HL-60/S4 (cell line): ENCODE results near the gene JARID2.
"Not testable (repeated sequence)": the region's sequence is repeated elsewhere in the genome, so short reads cannot be mapped to it uniquely, and the experiment has no call there.

Source experiments
- in situ Hi-C: fragments of 300-500 bp; cut with MboI; formaldehyde crosslinking; loops from 2 replicates; pipeline ENCODE4 v1.14.3; 2022; ENCODE audit warnings: low sequenced_read_pairs

Gene JARID2

DNA sequence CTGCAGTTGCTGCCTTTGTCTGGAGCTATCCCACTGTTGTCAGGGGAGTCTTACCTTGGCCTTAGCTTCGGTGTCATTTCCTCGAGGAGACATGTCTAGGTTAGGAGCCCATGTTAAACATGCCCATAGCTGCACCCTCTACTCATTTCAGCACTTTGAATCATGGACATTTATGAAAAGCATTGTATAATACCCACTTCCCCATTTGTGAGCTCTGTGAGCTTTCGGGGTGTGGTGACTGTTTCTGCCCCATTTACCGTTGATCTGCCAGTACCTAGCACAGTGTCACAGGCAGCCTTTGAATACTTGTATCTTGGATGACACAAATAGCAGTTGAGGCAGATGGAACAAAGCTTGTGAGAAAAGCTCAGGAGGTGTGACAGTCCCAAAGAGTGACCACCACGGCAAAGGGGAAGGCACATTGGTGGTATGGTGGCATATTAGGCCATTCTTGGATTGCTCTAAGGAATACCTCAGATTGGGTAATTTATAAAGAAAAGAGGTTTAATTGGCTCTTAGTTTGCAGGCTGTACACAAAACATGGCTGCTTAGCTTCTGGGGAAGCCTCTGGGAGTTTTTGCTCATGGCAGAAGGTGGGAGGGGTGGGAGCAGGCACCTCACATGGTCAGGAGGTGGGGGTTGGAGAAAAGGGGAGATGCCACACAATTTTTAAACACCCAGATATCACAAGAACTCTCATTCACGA is 42.0 kb downstream of the JARID2 start:
- in situ Hi-C loops: no loop called here

DNA sequence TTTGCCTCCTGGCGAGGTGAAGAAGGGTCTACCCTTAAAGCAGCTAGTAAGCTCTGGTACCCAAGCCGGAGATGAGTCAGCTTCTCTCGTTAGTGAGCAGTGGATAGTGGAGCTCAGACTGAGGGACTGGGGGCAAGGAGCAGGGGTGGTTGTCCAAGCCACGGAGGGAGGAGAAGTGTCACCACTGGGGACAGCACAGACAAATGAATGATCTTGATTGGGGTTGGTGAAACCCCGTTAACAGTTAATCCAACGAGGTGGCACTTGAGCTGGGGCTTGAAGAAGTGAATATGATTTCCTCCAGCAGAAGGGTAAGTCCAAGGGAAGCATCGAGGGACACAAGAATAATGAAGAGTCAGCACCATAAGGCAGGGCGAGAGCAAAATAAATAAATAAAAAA is 43.0 kb downstream of the JARID2 start:
- in situ Hi-C loops: no loop called here

DNA sequence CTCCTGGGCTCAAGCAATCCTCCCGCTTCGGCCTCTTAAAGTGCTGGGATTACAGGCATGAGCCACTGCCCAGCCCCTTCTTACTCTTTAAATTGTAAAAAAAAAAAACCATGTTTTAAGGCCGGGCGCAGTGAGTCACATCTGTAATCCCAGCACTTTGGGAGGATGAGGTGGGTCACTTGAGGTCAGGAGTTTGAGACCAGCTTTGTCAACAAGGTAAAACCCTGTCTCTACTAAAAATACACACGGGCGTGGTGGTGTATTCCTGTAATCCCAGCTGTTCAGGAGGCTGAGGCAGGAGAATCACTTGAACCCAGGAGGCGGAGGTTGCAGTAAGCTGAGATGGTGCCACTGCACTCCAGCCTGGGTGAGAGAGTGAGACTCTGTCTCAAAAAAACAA is 43.6 kb downstream of the JARID2 start:
- in situ Hi-C loops: not testable (repeated sequence)

DNA sequence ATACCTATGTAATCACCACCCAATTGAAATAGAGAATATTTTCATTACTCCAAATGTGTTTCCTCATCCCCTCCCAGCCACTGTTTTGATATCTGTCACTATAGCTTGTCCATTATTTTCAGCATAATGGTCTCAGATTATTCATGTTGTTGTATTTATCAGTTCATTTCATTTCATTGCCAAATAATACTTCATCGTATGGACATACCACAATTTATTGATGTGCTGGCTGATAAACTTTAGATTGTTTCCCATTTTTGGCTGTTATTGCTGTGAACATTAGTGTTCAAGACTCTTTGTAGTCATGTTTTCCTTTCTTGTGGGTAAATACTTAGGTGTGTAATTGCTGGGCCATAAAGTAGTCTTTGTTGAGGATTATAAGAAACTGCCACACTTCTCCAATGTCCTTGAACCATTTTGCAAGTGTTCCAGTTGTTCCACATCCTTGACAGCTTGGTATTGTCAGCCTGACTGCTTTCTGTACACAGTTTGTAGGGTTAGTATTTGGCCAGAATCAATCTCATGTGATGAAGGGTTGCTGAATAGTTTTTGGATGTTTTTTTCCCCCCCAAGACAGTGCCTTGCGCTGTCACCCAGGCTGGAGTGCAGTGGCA is 44.3 kb downstream of the JARID2 start:
- in situ Hi-C loops: no loop called here

DNA sequence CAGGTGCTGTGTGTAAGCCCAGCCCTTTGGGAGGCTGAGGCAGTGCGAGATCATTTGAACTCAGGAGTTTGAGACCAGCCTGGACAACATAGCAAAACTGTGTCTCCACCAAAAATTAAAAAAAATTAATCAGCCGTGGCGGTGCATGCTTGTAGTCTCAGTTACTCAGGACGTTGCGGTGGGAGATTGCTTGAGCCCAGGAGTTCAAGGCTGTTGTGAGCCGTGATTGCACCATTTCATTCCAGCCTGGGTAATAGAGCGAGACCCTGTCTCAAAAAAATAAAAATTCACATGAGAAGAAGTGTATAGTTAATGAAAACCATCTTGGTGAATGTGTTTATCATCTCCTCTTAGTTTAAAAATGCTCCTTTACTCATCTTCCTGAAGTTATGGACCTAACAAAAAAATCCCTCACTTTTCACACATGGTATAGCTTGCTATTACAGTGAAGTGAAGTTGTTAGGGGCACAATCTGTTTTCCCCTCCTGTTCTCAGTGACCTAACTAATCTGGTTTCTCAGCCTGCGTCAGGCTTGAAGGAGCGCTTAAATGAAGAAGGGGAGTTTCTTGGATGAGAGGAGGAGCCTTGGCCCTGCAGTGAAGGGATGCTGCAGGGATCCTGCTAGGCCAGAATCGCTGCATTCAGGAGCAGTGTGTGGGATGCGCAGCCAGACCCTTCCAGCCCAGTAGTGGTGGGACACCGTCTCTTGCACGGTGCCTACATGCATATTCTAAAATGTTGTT is 45.3 kb downstream of the JARID2 start:
- in situ Hi-C loops: no loop called here

DNA sequence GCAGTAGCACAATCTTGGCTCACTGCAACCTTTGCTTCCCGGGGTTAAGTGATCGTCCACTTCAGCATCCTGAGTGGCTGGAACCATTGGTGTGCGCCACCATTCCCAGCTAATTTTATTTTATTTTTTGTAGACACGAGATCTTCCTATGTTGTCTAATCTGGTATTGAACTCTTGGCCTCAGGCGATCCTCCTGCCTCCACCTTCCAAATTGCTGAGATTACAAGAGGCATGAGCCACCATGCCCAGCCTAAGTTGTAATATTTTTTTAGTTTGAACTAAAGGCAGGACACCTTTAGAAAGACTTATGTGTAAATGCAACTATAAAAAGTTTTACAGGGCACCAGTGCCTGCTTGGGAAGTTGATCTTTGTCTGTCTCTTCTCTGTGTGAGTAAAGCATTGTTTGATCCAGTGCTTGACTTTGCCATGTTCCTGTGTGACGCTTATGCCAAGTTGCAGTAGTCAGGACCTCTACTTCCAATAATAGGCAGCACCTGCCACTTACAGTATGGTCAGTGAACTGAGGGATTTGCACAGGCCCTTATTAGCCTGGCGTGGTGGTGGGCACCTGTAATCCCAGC is 46.9 kb downstream of the JARID2 start:
- in situ Hi-C loops: no loop called here

DNA sequence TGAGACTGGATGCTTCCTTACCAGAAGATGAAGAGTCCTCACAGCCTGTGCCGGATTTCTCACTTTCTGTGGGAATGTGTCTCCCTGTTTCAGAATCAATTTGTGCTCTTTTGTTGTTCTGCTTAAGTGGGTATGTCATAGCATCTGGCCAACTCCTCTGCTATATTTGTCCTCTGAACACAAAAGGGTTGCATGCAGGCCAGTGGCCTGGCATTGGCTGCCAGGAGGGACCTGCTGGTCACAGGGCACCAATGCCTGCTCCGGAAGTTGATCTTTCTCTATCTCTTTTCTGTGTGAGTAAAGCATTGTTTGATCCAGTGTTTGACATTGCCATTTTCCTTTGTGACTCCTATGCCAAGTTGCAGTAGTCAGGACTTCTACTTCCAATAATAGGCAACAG is 47.8 kb downstream of the JARID2 start:
- in situ Hi-C loops: no loop called here

DNA sequence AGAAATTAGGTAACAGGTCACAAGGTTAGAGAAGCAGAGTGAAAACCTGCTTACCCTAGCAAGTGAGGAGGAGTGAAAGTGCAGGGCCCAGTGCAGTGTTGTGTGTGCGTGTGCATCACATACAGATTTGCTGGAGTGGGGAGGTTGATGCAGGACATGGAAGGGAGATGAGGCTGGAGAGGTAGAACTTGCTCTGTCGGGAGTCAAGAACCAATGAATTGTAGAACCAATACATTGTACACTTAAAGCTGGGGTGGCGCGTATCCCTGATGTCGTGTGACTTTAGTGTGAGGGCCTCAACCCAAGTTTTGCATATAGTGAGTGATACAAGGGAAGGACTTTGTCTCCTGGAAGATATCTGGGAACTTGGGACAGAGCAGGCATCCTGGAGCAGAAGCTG is 48.6 kb downstream of the JARID2 start:
- in situ Hi-C loops: no loop called here

DNA sequence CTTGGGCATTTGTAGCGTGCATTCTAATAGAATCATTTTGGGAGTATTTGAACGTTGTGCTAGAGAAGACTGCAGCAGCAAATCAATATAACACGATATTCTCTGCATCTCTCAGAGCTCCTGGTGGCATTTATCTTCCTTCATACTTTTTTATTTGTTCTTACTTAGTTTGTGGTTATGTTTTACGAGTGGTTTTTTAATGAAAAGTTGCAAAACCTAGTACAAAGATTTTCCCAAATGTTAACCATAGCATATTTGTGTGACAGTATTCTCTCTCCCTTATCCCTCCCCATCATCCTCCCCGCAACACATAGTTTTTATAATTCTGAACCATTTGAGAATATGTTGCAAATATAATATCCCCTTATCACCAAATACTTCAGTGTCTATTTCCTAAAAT is 50.4 kb downstream of the JARID2 start:
- in situ Hi-C loops: no loop called here

DNA sequence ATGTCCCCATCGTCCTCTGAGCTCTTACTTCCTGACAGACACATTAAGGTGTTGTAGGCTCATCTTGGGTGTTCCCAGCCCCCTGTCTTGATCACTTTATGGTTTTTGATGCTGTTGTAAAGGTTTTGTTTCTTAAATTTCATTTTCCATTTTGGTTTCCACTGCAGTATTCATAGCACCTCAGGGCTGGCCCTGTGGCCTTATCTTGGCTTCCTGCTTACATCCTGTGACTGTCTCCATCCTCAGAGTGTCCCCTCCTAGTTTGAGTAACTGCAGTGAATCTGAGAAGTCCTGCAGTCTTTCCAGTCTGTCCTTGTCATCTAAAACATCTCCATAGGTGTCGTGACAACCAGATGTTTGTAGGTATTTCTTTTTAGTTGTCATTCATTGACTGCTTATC is 50.9 kb downstream of the JARID2 start:
- in situ Hi-C loops: no loop called here

DNA sequence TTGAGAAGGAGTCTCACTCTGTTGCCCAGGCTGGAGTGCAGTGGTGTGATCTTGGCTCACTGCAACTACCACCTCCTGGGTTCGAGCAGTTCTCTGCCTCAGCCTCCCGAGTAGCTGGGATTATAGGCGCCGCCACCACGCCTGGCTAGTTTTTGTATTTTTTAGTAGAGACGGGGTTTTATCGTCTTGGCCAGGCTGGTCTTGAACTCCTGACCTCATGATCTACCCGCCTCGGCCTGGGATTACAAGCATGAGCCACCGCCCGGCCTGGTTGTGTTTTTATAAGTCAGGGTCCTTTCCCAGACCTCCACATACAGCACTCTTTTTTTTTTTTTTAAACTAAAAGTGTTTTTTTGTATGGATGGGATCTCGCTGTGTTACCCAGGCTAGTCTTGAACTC is 51.3 kb downstream of the JARID2 start:
- in situ Hi-C loops: not testable (repeated sequence)

DNA sequence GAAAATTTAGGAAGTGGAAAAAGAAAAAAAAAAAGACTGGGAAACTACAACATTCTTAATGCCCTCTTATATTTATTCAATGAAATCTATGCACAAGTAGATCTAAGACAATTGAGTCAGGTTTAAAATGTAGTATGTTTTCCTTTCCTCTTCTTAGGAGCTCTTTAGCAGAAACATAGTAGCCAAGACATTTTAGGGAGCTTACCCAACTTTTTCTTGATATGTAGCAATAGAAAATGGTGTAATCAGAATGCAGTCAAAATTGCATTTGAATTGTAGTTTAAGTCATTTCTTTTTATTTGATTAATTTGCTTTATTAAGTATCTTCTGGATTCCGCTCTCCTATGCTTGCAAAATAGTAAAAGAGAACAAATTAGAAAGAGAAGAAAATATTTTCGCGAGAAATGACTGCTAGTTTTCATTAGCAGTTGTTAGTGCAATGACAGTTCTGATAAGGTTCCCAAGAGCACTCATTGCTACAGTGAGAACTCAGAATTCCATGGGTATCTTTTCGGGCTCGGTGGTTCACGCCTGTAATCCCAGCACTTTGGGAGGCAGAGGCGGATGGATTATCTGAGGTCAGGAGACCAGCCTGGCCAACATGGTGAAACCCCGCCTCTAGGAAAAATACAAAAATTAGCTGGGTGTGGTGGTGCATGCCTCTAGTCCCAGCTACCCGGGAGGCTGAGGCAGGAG is 52.2 kb downstream of the JARID2 start:
- in situ Hi-C loops: no loop called here

DNA sequence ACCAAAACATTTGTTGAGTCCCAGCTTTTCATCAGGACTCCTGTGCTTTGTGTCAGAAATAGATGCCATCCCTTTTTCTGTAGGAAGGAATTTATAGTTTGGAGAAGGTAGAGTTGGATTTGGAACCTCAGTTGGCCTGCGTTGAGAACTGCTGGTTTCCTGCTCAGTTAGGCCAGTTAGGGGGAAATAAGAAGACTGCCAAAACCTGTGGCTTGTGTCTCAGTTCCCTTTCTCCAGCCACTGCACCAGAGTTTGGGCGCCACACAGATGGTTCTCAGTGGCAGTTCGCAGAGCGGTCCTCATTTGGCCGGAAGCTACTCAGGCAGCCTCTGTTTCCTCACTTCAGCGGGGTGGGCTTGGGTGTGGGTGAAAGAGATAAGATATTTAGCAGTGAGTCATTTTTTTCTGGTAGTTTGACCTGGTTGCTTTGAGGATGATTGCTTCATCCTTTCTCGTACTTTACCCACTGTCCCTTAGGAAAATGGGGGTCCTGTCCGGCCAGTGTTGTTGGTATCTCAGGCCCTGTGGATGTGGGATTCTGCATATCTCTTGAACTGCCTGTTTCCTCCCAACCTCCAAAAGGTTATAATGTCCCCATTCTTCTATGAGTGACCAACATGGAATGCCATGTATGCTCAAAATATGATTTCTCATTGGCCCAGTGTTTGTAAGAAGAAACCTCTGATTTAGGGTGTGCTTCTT is 53.7 kb downstream of the JARID2 start:
- in situ Hi-C loops: no loop called here

DNA sequence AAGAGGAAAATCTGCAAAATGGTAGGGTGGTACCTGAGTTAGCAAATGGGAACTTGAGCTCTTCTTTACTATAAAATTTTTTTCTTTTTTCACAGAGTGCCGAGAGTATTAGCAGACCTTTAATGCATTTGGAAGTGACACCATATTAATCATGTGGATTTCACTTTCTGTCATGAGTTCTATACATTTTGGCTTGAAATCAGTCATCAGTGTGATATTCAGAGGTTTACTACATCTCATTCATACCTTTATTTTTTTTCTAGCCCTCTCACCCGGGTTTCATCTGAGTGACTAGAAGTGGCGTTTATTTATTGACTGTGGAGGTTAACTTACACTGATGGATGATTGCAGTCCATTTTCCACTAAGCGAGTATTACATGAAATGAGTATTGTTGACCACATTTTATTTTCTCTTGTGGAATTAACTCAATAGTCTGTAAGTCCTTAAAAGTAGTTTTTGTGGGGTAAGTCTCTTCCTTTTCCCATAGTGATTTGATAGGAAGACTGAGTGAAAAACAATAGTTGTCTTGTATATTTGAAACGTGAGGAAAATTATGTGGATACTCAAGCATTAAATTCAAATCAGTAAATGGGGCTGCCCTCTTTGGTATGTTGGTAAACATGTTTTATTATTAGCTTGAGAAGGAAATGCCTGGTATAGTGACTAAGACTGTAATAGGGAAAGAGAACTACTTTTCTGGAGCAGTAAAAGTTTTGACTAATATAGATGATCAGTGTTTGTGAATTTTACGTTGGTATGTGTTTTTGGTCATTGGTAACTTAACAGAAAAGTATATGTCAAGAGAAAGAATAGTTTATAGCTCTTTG is 55.5 kb downstream of the JARID2 start:
- in situ Hi-C loops: no loop called here

DNA sequence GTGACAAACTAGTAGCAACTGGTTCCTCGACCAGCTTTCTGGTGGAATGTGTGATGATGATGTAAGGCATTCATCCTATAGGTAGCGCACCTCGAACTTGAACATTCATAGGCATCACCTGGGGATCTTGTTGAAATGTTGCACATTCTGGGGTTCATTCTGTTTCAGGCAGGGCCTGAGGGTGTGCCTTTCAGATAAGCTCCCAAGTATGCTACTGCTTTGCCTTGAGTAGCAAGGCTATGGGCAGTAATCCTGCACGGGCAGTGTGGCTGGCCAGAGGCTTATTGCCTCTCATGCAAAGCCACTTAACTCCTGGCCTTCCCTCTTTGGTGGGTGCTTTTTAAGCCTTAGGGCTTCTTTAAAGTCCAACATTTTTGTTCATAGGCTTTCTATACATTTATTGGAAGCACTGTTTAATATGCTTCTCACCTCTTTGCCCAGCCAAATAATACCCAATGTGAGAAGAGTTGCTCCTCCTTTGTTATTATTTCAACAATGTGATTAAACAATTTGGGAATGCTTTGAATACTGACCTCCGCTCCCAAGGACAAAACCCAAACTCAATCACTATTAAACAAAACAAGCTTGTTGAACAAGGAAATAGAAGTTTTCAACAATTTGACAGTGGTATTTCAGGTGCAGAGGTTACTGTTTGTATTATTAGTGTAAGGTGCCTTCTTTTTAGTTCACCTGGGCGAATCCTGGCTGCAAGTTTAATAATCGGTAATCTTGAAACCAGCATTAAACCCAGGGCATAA is 57.5 kb downstream of the JARID2 start:
- in situ Hi-C loops: no loop called here

DNA sequence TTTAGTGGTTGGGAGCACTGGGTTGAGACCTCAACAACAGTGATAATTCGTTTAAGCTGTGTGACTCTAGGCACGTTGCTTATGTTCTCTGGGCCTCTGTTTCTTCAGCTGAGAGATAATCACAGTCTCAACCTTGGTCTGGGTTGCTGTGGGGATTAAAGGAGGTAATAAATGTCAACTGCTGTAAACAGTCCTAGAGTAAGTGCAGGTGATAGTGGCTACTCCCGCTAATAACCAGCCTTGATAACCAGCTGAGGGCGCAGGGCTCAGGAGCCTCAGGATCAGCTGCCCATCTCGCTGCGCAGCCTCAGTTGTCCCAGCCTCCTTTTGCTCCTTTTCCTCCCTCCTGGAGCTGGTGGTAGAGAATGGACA is 58.0 kb downstream of the JARID2 start:
- in situ Hi-C loops: no loop called here

DNA sequence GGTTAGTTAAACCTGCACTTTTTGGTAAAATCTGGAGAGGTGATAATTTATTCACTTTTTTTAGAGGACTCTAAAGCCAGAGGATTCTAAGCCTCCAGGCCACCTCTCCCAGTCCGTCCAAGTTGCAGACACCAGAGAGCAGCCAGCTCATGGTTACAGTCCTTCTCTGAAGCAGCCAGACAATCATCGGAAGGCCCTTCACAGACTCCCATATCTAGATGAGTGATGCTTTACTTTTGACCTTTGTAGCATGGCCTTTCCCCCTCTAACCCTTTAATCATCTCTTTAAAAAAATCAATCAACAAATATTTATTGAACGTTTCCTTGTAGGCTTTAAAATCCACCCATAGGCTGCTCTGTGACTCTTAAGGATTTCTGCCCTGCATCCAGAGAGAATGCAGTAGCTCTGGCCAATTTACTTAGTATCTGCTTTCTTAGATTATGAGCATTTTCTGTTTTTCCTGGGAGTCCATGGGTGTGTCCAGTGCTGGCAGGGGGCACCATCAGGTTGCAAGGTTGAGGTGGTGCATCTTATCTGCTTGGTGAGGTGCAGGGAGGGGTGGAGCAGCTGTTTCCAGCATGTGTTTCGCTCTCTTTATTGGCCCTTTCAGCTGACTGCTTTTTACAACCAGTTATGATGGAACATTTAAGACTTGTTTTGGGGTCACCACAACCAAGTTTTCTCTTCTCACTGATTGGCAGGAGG is 58.6 kb downstream of the JARID2 start:
- in situ Hi-C loops: no loop called here

DNA sequence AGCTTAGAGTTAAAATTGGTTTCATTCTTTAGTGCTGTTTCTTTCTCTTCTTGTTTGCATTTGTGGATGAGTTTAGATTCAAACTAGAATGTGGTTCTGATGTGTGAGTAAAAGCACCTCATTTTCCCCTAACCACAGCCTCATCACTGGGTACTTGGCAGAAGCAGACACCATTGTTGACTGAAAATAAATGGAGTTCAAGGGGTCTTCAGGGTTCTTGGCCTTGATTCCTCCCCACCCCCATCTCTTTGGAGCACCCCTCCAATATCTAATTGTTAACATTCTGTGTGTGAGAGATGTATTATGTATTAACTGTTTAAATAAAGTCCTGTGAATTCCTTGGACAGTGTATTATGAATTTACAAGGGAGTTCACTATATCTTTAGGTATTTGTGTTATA is 59.6 kb downstream of the JARID2 start:
- in situ Hi-C loops: no loop called here

DNA sequence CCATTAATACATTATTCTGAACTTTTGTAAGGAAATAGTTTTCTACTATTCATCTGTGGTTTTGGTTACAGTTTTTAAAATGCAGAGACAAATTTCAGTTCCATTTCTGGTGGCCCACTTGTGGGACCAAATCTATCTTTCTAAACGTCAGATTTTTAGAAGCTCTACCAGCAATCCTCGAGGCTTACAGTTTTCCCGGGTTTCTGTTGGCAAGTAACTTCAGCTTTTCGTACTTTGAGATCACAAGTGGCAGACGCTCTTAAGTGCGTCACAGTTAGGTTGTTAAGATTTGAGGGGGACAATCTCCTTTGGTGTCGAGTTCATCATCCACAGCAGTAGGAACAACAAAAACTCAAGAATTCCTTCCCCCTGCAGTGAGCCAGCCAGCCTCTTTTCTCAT is 60.0 kb downstream of the JARID2 start:
- in situ Hi-C loops: no loop called here
